ENCODE data around the gene MARCHF3. TPM values are rescaled to one million over a fixed set of nuclear protein-coding genes. Genes with fewer than 3 reads are reported as not detected.

MARCHF3 gene
- total RNA-seq, 1 donor from 2014 or later = 1.5 TPM

DNA sequence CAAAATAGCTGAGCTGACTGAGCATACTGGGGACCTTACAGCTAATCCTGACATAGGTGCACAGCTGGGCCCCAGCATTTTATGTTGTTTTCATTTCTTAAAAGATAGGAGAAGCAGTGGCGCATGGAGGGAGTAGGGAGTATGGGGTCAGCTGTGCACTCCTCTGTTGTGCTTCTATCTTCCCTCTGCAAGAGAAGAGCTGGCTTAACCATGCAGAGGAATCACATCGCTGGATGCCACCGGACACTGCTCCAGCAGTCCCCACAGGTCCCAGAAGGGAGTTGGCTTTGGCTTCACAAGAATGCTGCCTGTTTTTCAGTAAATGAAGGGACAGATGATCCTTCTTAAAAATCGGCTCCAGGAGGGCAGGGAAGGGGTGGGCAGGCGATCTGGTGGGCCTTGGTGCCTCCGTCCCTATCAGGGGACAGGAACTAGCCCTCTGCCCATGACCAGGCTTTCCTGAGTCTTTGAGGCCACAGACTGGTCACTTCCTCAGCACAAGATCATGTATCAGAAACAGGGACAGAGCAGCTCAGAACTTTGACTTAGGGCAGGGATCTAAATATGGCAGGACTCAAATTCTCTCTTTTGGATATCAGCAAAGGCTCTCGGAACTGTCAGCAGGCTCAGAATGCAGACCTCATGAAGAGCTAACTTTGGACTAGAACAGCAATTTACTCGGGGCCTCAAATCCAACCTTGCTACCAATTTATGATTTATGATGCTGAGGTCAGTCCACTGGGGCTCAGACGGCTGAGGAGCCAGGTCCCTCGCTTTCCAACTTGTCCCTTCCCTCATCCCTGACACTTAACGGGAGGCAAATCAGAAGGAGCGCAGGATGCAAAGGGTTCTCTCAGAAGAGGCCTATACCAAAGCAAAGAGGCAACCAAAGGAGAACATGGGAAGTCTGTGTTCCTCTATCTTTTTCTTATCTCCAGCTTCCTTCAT, 47.2 kb downstream of the MARCHF3 start:
- H3K9me3 Mint-ChIP-seq (ENCODE audit: low read depth) = no peaks in the 10 kb centered on the region
- TF ChIP-seq, protein P1, sequence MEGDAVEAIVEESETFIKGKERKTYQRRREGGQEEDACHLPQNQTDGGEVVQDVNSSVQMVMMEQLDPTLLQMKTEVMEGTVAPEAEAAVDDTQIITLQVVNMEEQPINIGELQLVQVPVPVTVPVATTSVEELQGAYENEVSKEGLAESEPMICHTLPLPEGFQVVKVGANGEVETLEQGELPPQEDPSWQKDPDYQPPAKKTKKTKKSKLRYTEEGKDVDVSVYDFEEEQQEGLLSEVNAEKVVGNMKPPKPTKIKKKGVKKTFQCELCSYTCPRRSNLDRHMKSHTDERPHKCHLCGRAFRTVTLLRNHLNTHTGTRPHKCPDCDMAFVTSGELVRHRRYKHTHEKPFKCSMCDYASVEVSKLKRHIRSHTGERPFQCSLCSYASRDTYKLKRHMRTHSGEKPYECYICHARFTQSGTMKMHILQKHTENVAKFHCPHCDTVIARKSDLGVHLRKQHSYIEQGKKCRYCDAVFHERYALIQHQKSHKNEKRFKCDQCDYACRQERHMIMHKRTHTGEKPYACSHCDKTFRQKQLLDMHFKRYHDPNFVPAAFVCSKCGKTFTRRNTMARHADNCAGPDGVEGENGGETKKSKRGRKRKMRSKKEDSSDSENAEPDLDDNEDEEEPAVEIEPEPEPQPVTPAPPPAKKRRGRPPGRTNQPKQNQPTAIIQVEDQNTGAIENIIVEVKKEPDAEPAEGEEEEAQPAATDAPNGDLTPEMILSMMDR (IDR thresholded peaks at IDR 0.05) = no peak
- no peak for DNase-seq (ENCODE audit: low spot score)
- no peaks in the 10 kb centered on the region for H3K36me3 Mint-ChIP-seq (ENCODE audit: low read depth)
- no peak overlapping the region for H3K27ac Mint-ChIP-seq (ENCODE audit: unreplicated experiment)
- H3K4me3 Mint-ChIP-seq (ENCODE audit: unreplicated experiment) = no peak overlapping the region
- H3K4me1 Mint-ChIP-seq (ENCODE audit: low read depth) = peaks cover 15% of the 10 kb centered on the region
- no peaks in the 10 kb centered on the region for H3K27me3 Mint-ChIP-seq (ENCODE audit: low read depth)

DNA sequence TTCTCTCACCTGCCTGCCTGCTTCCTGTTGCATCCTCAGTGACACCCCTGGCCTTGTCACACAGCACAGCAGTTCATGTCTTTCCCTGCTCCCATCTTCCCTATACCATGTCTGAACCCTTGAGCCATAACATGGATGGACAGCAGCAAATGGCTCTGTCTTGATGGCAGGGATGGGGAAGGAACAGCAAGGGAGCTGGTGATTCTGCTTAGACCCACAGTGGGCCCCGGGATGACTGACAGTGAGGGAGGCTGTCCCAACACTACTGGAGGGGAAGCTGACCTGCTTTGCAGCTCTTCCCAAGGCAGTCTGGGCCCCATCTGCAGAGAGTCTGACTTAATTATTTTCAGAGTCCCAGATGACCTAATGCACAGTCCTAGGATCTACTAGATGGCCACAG, 48.2 kb downstream of the MARCHF3 start:
- peaks cover 5% of the 10 kb centered on the region for H3K4me1 Mint-ChIP-seq (ENCODE audit: low read depth)
- TF ChIP-seq, protein P1 (IDR thresholded peaks at IDR 0.05) = no peak
- H3K27me3 Mint-ChIP-seq (ENCODE audit: low read depth) = no peaks in the 10 kb centered on the region
- H3K4me3 Mint-ChIP-seq (ENCODE audit: unreplicated experiment) = no peak overlapping the region
- H3K27ac Mint-ChIP-seq (ENCODE audit: unreplicated experiment) = no peak overlapping the region
- DNase-seq (ENCODE audit: low spot score) = no peak
- H3K36me3 Mint-ChIP-seq (ENCODE audit: low read depth) = no peaks in the 10 kb centered on the region
- H3K9me3 Mint-ChIP-seq (ENCODE audit: low read depth) = no peaks in the 10 kb centered on the region

DNA sequence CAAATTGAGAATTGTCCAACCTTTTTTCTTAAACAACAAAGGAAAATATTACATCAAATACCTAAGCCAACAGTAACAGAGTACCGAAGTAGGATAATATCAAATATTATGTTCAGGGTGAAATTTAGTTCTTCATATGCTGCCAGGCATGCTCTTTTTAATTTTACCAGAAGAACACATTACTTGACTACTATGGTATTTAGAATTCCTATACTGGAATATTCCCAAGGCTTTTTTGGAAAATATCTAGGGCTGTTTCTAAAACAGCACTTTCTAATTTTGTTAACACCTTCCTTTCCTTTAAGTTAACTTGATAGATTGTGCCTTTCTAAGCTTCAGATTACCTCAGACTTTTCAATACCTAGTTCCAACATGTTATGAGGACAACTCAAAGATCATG, 48.7 kb downstream of the MARCHF3 start:
- DNase-seq (ENCODE audit: low spot score) = no peak
- H3K36me3 Mint-ChIP-seq (ENCODE audit: low read depth) = no peaks in the 10 kb centered on the region
- TF ChIP-seq, protein P1 (IDR thresholded peaks at IDR 0.05) = no peak
- no peaks in the 10 kb centered on the region for H3K9me3 Mint-ChIP-seq (ENCODE audit: low read depth)
- no peak overlapping the region for H3K27ac Mint-ChIP-seq (ENCODE audit: unreplicated experiment)
- H3K4me1 Mint-ChIP-seq (ENCODE audit: low read depth) = peaks cover 3% of the 10 kb centered on the region
- no peak overlapping the region for H3K4me3 Mint-ChIP-seq (ENCODE audit: unreplicated experiment)
- no peaks in the 10 kb centered on the region for H3K27me3 Mint-ChIP-seq (ENCODE audit: low read depth)

DNA sequence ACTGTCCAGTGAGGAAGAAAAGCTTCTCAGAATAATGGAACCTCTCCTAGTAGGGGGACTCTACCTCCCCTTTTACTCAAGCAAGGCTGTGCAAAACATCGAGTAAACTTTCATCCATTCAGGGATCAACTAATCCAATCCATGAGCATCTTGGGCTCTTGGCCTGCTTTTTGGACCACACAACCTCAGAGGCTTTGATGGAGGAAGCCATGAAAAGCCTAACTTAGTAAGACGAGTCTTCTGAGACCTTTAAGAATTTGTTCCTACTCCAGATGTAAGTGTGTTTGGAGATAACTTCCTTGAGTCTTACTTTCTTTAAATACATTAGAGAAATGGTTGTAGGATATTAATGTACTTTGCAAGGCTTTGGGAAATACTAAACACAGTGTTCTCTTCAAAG, 49.1 kb downstream of the MARCHF3 start:
- Mint-ChIP-seq H3K27me3 (ENCODE audit: low read depth) (no peaks in the 10 kb centered on the region), H3K9me3 (ENCODE audit: low read depth) (no peaks in the 10 kb centered on the region), H3K27ac (ENCODE audit: unreplicated experiment) (no peak overlapping the region), H3K4me3 (ENCODE audit: unreplicated experiment) (no peak overlapping the region), H3K4me1 (ENCODE audit: low read depth) (peaks cover 3% of the 10 kb centered on the region), H3K36me3 (ENCODE audit: low read depth) (no peaks in the 10 kb centered on the region)
- no peak for DNase-seq (ENCODE audit: low spot score)
- TF ChIP-seq, protein P1 (IDR thresholded peaks at IDR 0.05) = no peak

DNA sequence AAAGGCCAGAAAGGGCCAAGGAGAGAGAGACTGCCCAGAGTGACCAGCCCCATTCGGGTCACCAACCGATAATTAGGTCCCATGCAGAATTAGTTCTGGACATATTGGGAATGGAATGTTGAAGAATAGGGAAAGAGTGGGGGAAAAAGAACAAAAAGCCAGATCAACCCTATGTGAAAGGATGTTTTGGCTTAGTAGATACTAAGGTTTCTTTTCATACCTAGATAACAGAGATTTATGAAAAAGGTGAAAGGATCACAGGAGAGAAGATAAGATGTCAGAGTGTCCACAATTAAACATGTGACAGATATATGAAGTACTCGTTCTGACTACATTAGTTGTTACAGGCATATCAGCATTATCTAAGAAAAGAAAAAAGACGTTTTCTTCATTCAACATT, 52.1 kb downstream of the MARCHF3 start:
- no peak overlapping the region for H3K4me3 Mint-ChIP-seq (ENCODE audit: unreplicated experiment)
- H3K27ac Mint-ChIP-seq (ENCODE audit: unreplicated experiment) = no peak overlapping the region
- no peaks in the 10 kb centered on the region for H3K27me3 Mint-ChIP-seq (ENCODE audit: low read depth)
- DNase-seq (ENCODE audit: low spot score) = no peak
- H3K36me3 Mint-ChIP-seq (ENCODE audit: low read depth) = no peaks in the 10 kb centered on the region
- H3K9me3 Mint-ChIP-seq (ENCODE audit: low read depth) = no peaks in the 10 kb centered on the region
- no peaks in the 10 kb centered on the region for H3K4me1 Mint-ChIP-seq (ENCODE audit: low read depth)
- TF ChIP-seq, protein P1 (IDR thresholded peaks at IDR 0.05) = no peak

Data from chondrocyte (in vitro differentiated cells).